HG03575 (cell line): ENCODE measurements around the gene ZIK1.

Experiments
- ATAC-seq: cut with Tn5 transposase; IDR thresholded peaks from one replicate; pipeline ENCODE4 v1.9.1; 2021; ENCODE audit not compliant: unreplicated experiment, insufficient number of reproducible peaks, low FRiP score; ENCODE audit errors: extremely low read depth

ZIK1 gene

DNA sequence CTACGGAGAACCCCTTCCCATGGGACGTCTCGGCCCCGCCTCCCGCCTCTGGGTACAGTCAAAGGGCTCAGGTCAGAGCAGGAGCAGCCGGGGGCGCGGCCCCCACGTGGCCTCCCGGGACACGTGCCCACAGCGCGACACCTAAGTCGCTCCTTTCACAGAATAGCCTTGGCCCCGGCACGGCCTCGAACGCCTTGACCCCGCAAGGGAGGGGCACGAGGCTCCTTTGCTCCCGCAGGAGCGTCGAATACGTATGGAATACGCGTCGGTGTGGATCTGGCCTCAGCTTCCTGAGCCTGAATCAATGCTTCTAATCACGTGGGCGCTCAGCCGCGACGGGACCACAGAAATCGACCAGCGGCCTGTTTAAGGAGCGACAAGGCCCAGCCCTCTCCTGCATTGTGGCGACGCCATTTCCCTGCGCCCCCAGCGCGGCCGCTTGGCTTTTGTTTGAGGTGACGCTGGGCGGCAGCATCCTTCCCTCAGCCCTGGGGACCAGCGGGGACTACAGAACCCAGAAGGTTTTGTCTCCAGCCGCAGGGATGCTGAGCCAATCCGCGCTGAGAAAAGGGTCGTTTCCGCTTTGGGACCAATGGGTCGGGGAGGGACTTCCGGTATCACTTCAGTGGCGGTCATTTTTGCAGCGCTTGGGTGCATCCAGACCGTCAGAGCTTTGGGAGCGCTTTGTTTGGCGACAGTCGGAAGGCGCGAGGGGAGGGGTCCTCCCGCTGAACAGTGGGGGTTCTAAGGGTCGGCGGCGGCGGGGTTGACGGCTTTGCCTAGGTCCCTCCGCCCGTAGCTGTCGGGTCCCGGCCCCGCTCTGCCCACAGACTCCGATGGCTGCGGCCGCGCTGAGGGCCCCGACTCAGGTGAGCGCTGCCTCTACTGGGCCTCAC lies at the start of gene ZIK1:
Gene ZIK1, plus strand, starts transcription at position 625 of the 896 bp plus-strand sequence. Its CDS starts 212 bp downstream, at position 837.
- no peak for ATAC-seq

DNA sequence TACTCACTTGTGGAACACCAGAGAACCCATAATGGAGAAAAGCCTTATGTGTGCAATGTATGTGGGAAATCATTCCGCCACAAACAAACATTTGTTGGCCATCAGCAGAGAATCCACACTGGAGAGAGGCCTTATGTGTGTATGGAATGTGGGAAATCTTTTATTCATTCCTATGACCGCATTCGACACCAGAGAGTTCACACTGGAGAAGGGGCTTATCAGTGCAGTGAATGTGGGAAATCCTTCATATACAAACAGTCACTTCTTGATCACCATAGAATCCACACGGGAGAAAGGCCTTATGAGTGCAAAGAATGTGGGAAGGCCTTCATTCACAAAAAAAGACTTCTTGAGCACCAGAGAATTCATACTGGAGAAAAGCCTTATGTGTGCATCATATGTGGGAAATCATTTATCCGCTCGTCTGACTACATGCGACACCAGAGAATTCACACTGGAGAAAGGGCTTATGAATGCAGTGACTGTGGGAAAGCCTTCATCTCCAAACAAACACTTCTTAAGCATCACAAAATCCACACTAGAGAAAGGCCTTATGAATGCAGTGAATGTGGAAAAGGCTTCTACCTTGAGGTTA lies 45.9 kb upstream of the ZIK1 start:
- ATAC-seq = no peak

DNA sequence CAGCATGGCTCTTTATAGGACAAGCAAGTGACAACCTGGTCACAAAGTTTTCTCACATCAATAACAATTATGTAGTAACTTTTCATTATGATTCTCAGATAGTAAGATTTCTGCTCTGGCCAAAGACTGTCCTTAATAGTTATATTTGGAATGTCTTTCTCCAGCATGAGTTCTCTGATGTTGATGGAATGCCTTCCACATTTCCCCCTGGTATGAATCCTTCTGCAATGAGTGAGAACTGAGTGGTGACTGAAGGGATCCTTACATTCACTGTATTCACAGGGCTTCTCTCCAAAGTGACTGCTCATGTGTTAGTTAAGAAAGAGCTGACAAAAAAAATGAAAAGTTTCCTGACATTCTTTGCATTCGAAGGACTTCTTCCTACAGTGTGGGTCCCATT lies 37.4 kb upstream of the ZIK1 start:
- no peak for ATAC-seq

DNA sequence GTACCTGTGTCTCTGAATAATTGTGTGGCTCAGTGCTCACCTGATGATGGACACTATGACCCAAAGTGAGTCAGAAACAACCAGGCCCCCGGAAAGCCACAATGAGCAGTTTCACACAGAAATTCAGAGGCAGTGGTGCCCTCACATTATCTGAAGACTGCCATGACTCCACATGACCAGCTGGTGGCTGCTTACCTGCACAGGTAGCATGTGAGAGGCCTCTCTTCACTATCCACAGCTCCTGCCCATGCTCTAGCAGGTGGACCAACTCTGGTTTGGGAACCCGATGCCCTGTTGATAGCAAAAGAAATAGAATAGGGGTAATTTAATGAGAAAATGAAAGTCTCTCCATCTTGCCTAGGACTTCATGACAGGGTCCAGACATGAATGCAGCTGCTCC lies 31.5 kb upstream of the ZIK1 start:
- ATAC-seq = no peak

DNA sequence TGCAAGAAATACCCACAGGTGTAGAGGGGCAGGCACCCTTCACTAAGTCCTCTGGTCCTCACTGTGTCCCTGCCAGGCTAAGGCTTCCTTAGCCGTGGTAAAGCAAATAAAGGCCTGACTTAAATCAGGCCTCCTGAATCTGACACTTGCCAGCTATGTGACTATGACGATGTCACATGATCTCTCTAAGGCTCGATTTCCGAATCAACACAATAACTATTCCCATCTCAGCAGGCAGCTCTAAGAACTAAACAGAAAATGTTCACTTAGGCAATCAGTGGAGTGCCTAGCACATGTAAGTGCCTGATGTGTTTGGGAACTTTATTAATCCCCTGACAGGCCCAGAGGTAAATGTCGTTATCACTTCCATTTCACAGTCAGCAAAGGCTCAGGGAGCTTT lies 26.3 kb upstream of the ZIK1 start:
- no peak for ATAC-seq

DNA sequence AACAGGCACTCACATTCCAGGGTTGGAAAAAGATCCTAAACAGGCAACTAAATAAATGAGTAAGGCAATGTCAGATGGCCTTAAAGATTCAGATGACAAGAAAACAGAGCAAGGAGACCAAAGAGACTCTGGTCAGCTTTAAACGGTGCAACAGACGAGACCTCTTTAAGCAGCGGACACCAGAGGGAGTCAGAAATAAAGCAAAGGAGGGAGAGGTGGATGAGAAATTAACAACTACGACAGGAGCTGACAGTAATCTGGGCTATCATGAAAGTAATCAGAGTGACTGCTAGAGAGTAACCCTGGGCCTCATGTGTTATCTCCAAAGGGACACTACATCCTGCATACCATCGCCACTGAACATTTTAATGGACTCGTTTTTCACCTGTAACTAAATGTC lies 25.4 kb upstream of the ZIK1 start:
- ATAC-seq = no peak

DNA sequence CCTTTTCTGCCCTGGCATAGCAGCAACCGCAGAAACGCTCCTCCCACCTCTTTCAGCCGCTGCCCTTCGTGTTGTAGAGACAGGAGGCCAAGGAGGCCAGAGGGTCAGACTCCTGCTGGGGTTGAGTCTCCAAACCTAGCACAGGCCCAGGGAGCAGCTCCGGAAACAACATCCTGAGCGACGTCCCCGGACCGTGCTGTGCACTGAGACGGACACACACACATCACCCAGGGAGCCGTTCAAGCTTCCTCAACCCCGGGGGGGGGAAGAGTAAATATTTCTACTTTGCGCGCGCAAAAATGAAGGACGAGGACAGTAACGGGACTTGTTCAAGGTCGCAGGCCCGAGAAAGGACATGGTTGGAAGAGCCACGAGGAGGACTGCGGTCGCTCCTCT lies 24.9 kb upstream of the ZIK1 start:
- no peak for ATAC-seq

DNA sequence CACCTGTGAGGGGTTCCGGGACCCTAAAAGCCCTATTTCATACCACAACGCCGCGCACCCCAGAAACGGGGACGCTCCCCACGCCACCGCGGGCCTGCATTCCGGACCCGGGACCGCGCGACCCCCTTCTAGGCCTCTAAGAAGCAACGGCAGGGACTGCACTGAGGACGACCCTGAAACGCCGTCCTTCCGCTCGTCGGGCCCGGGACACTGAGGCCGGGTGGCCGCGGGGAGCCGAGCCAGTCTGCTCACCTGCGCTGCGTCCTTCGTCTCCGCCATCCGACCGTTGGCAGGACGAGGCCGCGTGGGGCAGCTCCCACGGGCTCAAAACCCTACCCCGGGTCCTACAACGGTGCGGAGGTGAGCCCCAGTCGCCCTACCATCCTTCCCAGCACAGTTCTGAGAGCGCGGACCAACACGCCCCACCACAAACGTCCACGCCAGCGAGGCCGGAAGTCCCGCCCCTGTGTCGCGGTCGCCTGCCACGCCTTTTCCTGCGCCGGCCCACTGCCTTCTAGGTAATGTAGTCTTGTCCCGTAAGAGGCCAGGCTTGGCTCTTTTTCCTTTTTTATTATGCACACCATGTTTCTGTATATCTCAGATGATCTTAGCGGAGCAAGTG lies 24.4 kb upstream of the ZIK1 start, which contains the start of gene ZNF550:
Gene ZNF550, minus strand, starts transcription at position 460 of the 622 bp plus-strand sequence. Its CDS starts 181 bp downstream, at position 279.
- ATAC-seq = no peak

DNA sequence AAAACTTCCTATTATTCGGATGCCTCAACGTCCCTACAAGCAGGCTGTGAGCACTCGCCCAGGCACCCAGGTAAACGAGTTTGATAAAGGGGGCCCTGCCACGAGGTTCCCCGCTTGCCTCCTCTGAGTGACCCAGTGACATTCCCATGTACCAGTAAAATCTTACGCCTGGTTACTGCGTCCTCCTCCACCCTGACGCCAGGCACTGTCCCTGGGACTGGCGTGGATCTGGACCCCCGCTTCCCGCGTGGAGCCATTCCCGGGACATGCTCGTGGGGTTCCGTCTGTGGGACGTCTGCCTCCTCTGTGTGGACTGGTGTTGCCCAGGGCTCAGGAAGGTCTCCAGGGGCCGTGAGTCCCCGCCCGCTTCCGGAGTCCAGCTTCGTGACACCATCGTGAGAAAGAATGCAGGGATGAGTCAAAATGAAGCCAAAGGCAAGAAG lies 23.9 kb upstream of the ZIK1 start:
- no peak for ATAC-seq

DNA sequence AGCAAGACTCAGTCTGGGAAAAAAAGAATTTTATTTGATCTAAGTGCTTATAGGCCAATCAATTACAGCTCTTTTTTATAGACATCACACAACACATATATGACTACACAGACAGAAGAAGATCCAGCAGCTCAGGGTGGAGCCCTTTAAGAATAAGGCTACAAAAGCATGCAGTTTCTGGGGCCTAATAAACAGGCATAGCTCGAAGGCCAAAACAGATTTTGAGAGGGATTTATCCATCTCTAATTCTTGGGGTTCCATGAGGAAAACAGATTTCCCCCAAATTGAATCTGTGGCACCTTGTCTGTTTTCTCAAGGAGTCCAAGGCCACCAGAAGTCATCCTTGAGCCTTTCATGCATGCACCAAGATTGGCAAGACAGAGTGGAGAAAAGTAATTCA lies 20.4 kb upstream of the ZIK1 start:
- no peak for ATAC-seq

DNA sequence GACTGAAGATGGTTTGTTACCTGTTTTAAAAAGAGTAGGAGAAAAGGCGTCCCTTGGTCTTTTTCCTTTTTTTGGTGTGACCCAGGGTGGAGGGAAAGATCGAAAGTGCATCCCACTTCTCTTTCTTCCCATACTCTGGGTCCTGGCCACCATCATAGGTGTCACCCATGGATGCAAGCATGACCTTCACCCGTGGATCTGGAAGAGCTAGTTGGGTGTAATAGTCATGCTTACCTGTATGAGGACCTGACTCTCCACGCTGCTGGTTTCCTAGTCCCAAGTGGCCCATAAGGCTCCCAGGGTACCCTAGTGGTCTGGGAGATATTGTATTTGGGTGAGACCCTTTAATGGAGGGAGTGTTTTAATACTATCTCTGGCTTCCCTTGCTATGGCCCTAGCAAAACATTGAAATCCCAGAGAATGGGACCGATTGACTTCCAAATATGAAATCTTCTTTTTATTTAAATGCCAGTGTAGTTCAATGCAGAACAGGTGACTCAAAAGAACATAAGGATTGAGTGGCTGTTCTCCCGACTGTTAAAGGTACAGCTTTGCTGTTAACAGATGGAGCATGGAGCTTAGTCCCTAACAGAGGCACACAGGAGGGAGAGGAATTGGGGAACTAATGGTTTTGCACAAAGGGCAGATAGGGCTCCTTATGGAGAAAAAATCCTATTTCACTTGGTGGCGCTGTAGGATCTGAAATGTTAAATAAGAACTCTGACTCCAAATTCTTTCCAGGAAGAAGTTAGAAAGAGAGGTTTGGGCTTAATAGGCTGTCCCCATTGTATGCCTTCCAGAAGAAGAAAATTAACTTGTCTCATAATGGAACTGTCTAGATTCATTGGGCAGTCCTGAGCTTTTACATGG lies 17.3 kb upstream of the ZIK1 start:
- no peak for ATAC-seq

DNA sequence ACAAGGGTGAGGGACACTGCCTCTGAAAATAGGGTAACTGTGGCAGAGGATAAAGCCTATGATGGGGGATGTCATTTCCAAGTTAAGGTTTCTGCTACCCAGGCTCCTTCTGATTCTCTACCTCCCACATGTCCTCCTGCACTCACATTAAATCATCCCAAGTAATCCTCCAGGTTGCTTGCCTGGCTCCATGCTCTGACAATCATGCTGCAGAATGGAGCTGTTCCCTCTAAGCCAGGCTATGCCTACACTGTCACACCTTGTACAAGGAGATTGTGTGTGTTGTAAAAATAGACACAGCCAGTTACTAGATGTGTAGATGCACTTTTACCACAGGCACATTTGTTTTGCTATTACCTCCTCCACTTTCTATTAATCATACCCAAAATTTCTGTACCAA lies 13.2 kb upstream of the ZIK1 start:
- no peak for ATAC-seq

DNA sequence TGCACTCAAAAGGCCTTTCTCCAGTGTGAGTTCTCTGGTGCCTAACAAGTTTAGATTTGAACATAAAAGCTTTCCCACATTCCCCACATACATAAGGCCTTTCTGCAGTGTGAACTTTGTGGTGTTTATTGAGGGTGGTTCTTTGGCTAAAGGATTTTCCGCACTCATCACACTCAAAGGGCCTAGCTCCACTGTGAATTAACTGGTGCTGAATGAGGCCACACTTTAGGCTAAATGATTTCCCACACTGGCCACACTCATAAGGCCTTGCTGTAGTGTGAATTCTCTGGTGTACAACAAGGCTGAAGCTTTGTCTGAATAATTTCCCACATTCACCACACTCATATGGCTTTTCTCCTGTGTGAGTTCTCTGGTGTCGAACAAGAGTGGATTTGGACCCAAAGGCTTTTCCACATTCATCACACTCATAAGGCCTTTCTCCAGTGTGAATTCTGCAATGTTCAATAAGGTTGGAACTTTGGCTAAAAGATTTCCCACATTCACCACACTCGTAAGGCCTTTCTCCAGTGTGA lies 11.5 kb upstream of the ZIK1 start:
- no peak for ATAC-seq

DNA sequence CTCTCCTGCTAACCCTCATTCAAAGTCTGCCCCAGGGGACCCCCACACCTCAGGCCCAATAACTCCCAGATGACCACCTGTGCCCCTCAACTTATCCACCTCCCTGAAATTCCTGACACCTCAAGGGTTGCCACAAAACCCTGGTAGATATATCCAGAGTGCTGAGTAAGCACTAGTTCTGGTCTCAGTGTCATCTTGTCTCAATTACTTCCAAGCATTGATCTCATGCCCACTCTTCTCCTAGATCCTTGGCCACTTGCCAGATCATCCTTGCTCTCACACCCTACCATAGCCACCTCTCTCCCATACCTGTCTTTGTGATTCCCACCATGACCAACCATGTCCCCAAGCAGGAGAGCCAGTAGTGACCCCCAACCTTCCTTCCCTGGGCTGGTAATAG lies 7.3 kb upstream of the ZIK1 start:
- no peak for ATAC-seq

DNA sequence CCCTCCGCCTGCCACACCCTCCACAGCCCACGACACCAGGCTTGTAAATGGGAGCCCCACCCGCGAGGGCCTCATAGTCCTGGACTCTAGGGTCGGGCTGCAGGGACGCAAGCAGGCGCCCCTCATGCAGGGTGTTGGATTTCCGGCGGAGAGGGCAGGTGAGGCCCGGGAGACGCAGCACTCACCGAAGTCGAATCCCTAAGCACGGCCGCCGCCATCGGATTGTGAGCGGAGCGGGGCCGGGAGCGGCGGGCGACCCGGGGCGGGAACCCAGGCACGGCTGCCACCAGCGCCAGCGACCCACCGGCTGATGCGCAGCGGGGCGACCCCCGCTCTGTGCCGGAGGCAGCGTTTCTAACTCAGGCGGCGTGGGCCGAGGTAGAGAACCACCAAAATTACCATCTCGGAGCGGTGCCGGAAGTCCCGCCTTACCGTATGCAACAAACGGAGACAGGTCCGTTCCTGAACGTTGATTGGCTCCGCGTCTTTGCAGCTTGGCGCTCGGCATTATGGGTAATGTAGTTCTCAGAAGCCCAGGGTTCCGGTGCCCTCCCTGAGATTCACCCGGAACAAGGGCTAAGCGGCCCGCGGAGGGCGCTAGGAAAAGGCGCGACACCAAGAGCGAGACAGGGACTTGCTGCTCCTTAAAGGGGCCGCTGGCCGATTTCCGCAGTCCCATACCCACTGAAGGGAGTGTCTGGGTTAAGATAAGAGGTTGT lies 5.3 kb upstream of the ZIK1 start, which contains the start of gene ZNF416:
Gene ZNF416, minus strand, starts transcription at position 425 of the 719 bp plus-strand sequence. Its CDS starts 207 bp downstream, at position 218.
- peak; percentile 52 for ATAC-seq

DNA sequence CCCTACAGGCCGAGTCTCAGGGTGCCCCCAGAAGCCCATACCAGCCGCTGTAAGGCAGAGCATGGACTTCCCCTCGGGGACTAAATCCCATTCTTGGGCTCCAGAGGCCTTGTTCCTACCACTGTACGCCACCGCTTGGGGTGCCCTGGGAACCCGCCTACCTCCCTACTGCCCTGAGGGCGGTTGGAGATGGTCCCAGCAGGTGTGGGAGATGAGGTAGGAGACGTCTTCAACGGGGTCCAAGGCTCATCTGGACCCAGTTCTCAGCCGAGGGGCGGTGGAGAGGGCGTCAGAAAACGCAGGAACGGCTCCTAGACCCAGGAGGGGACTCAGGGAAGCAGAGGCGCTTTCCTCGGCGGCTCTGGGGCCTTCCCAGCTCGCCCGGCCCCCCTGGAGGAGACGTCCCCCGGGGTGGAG lies 833 bp upstream of the ZIK1 start:
- ATAC-seq = no peak

DNA sequence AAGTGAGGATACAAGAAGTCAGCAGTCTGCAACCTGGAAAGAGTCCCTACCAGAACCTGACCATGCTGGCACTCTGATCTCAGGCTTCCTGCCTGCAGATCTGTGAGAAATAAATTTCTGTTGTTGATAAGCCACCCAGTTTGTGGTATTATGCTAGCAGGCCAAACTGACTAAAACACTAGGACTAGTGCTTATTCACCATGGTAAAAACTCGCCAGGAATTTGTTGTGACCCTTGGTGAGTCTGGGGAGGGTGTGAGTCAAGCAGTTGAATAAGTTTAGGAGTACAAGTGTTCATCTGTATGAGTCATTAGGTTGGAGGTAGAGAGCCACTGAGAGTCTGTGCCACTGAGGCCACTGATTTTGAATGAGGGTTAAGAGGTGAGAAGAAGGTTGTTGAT lies 3.6 kb downstream of the ZIK1 start:
- no peak for ATAC-seq

DNA sequence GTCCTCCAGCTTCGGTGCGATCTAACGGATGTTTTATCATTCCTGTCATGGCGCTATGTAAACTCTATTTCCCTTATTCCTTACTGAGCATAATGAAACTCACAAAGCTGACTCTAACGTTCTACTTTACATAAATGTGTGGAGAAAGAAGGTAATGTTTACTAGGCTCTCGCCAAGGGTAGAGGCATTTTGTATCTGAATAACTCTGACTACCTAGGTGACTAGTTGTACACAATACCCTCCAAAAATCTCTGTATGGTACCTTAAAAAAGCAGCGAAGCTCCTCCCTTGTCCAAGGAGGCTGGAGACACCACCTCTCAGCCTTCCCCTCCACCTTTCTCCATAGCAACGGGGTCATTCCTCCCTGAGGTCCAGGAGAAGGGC lies 15.4 kb downstream of the ZIK1 start:
- no peak for ATAC-seq
